ENCODE data around the gene AKR1C8. TPM values are rescaled to one million over a fixed set of nuclear protein-coding genes. Genes with fewer than 3 reads are reported as not detected.

AKR1C8 gene
- total RNA-seq, 1 donor from 2014 or later: not detected

- Mint-ChIP-seq H3K9me3 (peaks cover 9% of the 10 kb centered on the region), H3K27me3 (ENCODE audit: insufficient read depth, low read depth) (no peaks in the 10 kb centered on the region), H3K36me3 (no peaks in the 10 kb centered on the region), H3K4me3 (no peak overlapping the region), H3K4me1 (no peaks in the 10 kb centered on the region), H3K27ac (no peak overlapping the region)
- no peak overlapping the region for H3K9ac ChIP-seq
- no peak overlapping the region for H3K4me3 ChIP-seq
- H2AFZ ChIP-seq (replicated peaks): no peak overlapping the region
- DNase-seq (ENCODE audit: low spot score): no peak
- no peaks in the 10 kb centered on the region for H3K4me1 ChIP-seq
- H3F3A ChIP-seq (ENCODE audit: low read depth): no peaks in the 10 kb centered on the region
- no peaks in the 10 kb centered on the region for H3K27me3 ChIP-seq
- no peaks in the 10 kb centered on the region for H3K9me3 ChIP-seq (ENCODE audit: low read depth)
- TF ChIP-seq CTCF (IDR thresholded peaks at IDR 0.05) (no peak), EZH2phosphoT487 (IDR thresholded peaks at IDR 0.05) (no peak), EZH2 (IDR thresholded peaks at IDR 0.05) (no peak)
- H4K20me1 ChIP-seq (ENCODE audit: low read depth): no peaks in the 10 kb centered on the region
- no peak overlapping the region for H3K27ac ChIP-seq
- H3K79me2 ChIP-seq (ENCODE audit: low read depth): no peaks in the 10 kb centered on the region
- peaks cover 4% of the 10 kb centered on the region for H3K36me3 ChIP-seq
- no peak overlapping the region for H3K4me2 ChIP-seq
Observed at GRCh38 chr10:5147255-5147980, 37.5 kb downstream of the AKR1C8 start.

DNA sequence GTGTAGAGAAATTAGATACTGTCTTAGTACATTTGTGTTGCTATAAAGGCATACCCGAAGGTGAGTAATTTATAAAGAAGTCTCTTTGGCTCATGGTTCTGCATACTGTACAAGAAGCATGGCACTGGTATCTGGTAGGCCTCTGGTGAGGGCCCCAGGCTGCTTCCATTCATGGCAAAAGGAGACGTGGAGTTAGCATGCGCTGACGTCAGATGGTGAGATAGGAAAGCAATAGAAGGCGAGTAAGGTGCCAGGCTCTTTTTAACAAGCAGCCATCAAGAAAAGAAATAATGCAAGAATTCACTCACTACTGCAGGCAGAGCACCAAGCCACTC, 38.1 kb downstream of the AKR1C8 start:
- Histone ChIP-seq H3K36me3 (peaks cover 4% of the 10 kb centered on the region), H3K27me3 (no peaks in the 10 kb centered on the region), H3F3A (ENCODE audit: low read depth) (no peaks in the 10 kb centered on the region), H3K27ac (no peak overlapping the region), H2AFZ (replicated peaks) (no peak overlapping the region), H3K4me2 (no peak overlapping the region), H3K4me1 (no peaks in the 10 kb centered on the region), H3K79me2 (ENCODE audit: low read depth) (no peaks in the 10 kb centered on the region), H4K20me1 (ENCODE audit: low read depth) (no peaks in the 10 kb centered on the region), H3K4me3 (no peak overlapping the region), H3K9ac (no peak overlapping the region), H3K9me3 (ENCODE audit: low read depth) (no peaks in the 10 kb centered on the region)
- Mint-ChIP-seq H3K9me3 (peaks cover 9% of the 10 kb centered on the region), H3K4me3 (no peak overlapping the region), H3K36me3 (no peaks in the 10 kb centered on the region), H3K4me1 (no peaks in the 10 kb centered on the region), H3K27me3 (ENCODE audit: insufficient read depth, low read depth) (no peaks in the 10 kb centered on the region), H3K27ac (no peak overlapping the region)
- TF ChIP-seq EZH2phosphoT487 (IDR thresholded peaks at IDR 0.05): no peak
- no peak for TF ChIP-seq CTCF (IDR thresholded peaks at IDR 0.05)
- TF ChIP-seq EZH2 (IDR thresholded peaks at IDR 0.05): no peak
- DNase-seq (ENCODE audit: low spot score): no peak

GRCh38 chr10:5143137-5143536, 41.8 kb downstream of the AKR1C8 start:
- Histone ChIP-seq H2AFZ (replicated peaks) (no peak overlapping the region), H3K9ac (no peak overlapping the region), H3K9me3 (ENCODE audit: low read depth) (no peaks in the 10 kb centered on the region), H3K27me3 (no peaks in the 10 kb centered on the region), H3K79me2 (ENCODE audit: low read depth) (no peaks in the 10 kb centered on the region), H4K20me1 (ENCODE audit: low read depth) (no peaks in the 10 kb centered on the region), H3F3A (ENCODE audit: low read depth) (no peaks in the 10 kb centered on the region), H3K4me3 (no peak overlapping the region), H3K27ac (no peak overlapping the region), H3K36me3 (no peaks in the 10 kb centered on the region), H3K4me2 (no peak overlapping the region), H3K4me1 (no peaks in the 10 kb centered on the region)
- Mint-ChIP-seq H3K4me1 (no peaks in the 10 kb centered on the region), H3K27ac (no peak overlapping the region), H3K9me3 (peaks cover 11% of the 10 kb centered on the region), H3K27me3 (ENCODE audit: insufficient read depth, low read depth) (no peaks in the 10 kb centered on the region), H3K4me3 (no peak overlapping the region), H3K36me3 (no peaks in the 10 kb centered on the region)
- TF ChIP-seq CTCF (IDR thresholded peaks at IDR 0.05): no peak
- TF ChIP-seq EZH2 (IDR thresholded peaks at IDR 0.05): no peak
- TF ChIP-seq EZH2phosphoT487 (IDR thresholded peaks at IDR 0.05): no peak
- no peak for DNase-seq (ENCODE audit: low spot score)

All from neural progenitor cell (in vitro differentiated cells).